Naive B cell (primary cell): ENCODE data around the gene TMEFF2. TPM values are rescaled to one million over a fixed set of nuclear protein-coding genes. Genes with fewer than 3 reads are reported as not detected.
A peak's percentile ranks its signal among the peaks of the same experiment; 100 is the strongest.

Experiments
- ATAC-seq, 2 donors: fragments of 150-1000 bp; cut with Tn5 transposase; 2 replicates each; pipeline ENCODE4 v1.10.0; 2021; ENCODE audit warnings: low read depth in 2 of 2, mild to moderate bottlenecking in 2 of 2, moderate library complexity in 2 of 2
- DNase-seq: peaks from one replicate; pipeline ENCODE4 v3.0.0; 2022
- H3K27ac Mint-ChIP-seq, 6 donors: one replicate each; pipeline ENCODE4 v1.8.0; 2020 to 2022; ENCODE audit warnings: mild to moderate bottlenecking in 6 of 6, mixed read lengths in 6 of 6, moderate library complexity in 5 of 6, inconsistent platforms in 2 of 6
- H3K27me3 Mint-ChIP-seq, 3 donors: one replicate each; pipeline ENCODE4 v1.8.0; 2021 to 2022; ENCODE audit warnings: mixed read lengths in 3 of 3, mild to moderate bottlenecking in 1 of 3
- H3K36me3 Mint-ChIP-seq, 2 donors: one replicate each; pipeline ENCODE4 v1.8.0; 2020 to 2022; ENCODE audit warnings: mixed read lengths in 2 of 2, inconsistent platforms in 1 of 2, mild to moderate bottlenecking in 1 of 2
- H3K4me1 Mint-ChIP-seq, 3 donors: one replicate each; pipeline ENCODE4 v1.8.0; 2020 to 2022; ENCODE audit warnings: mixed read lengths in 3 of 3, inconsistent platforms in 1 of 3, mild to moderate bottlenecking in 1 of 3, moderate library complexity in 1 of 3
- H3K4me3 Mint-ChIP-seq, 8 donors: one replicate each; pipeline ENCODE4 v1.8.0; 2020 to 2022; ENCODE audit warnings: mild to moderate bottlenecking in 8 of 8, mixed read lengths in 8 of 8, moderate library complexity in 8 of 8, inconsistent platforms in 2 of 8
- H3K9me3 Mint-ChIP-seq, 7 donors: one replicate each; pipeline ENCODE4 v1.8.0; 2020 to 2022; ENCODE audit warnings: mixed read lengths in 7 of 7, mild to moderate bottlenecking in 5 of 7, inconsistent platforms in 2 of 7, moderate library complexity in 1 of 7
- polyA plus RNA-seq, 6 donors: library from polyadenylated mRNA; unstranded; fragments of 300-500 nt; fragmentation: Illumina TruSeq; gene quantifications; one replicate each; pipeline ENCODE4 v1.2.3, GENCODE V29; 2021; ENCODE audit warnings: low read depth in 6 of 6

Gene TMEFF2
- polyA plus RNA-seq, 6 donors from 2014 or later, result not detected

GRCh38 chr2:191945623-191946022 lies 249.1 kb downstream of the TMEFF2 start:
- Mint-ChIP-seq H3K4me3 (no peak overlapping the region), H3K27me3 (no peaks in the 10 kb centered on the region), H3K4me1 (no peaks in the 10 kb centered on the region), H3K27ac (no peak overlapping the region), H3K36me3 (no peaks in the 10 kb centered on the region), H3K9me3 (no peaks in the 10 kb centered on the region)
- no peak for DNase-seq
- ATAC-seq, result no peak

- no peaks in the 10 kb centered on the region for H3K36me3 Mint-ChIP-seq
- H3K4me3 Mint-ChIP-seq, result no peak overlapping the region
- H3K4me1 Mint-ChIP-seq, result no peaks in the 10 kb centered on the region
- no peaks in the 10 kb centered on the region for H3K27me3 Mint-ChIP-seq
- H3K9me3 Mint-ChIP-seq, result no peaks in the 10 kb centered on the region
- DNase-seq (no peak), ATAC-seq (no peak)
- no peak overlapping the region for H3K27ac Mint-ChIP-seq
These were observed 252.0 kb downstream of the TMEFF2 start for GRCh38 chr2:191942739-191943103.

GRCh38 chr2:191942090-191942738 lies 252.5 kb downstream of the TMEFF2 start:
- no peak overlapping the region for H3K4me3 Mint-ChIP-seq
- ATAC-seq, result no peak
- no peaks in the 10 kb centered on the region for H3K36me3 Mint-ChIP-seq
- no peak for DNase-seq
- H3K27me3 Mint-ChIP-seq, result no peaks in the 10 kb centered on the region
- no peak overlapping the region for H3K27ac Mint-ChIP-seq
- H3K4me1 Mint-ChIP-seq, result no peaks in the 10 kb centered on the region
- H3K9me3 Mint-ChIP-seq, result no peaks in the 10 kb centered on the region

- Mint-ChIP-seq H3K27me3 (no peaks in the 10 kb centered on the region), H3K4me3 (no peak overlapping the region), H3K27ac (no peak overlapping the region), H3K4me1 (no peaks in the 10 kb centered on the region), H3K36me3 (no peaks in the 10 kb centered on the region), H3K9me3 (no peaks in the 10 kb centered on the region)
- DNase-seq (no peak), ATAC-seq (no peak)
These were observed 253.3 kb downstream of the TMEFF2 start for GRCh38 chr2:191941376-191941929.

GRCh38 chr2:191938779-191939178 lies 256.0 kb downstream of the TMEFF2 start:
- H3K4me3 Mint-ChIP-seq, result no peak overlapping the region
- H3K27ac Mint-ChIP-seq, result no peak overlapping the region
- no peak for DNase-seq
- ATAC-seq, result no peak
- H3K9me3 Mint-ChIP-seq, result no peaks in the 10 kb centered on the region
- no peaks in the 10 kb centered on the region for H3K27me3 Mint-ChIP-seq
- H3K4me1 Mint-ChIP-seq, result no peaks in the 10 kb centered on the region
- no peaks in the 10 kb centered on the region for H3K36me3 Mint-ChIP-seq

- no peak overlapping the region for H3K27ac Mint-ChIP-seq
- DNase-seq, result no peak
- H3K9me3 Mint-ChIP-seq, result peaks cover 0 to 2% (median 0%) of the 10 kb centered on the region in 7 donors
- ATAC-seq, result no peak
- no peaks in the 10 kb centered on the region for H3K4me1 Mint-ChIP-seq
- no peaks in the 10 kb centered on the region for H3K36me3 Mint-ChIP-seq
- no peak overlapping the region for H3K4me3 Mint-ChIP-seq
- H3K27me3 Mint-ChIP-seq, result peaks cover 0 to 6% (median 0%) of the 10 kb centered on the region in 3 donors
These were observed 257.8 kb downstream of the TMEFF2 start for GRCh38 chr2:191936882-191937405.

- Mint-ChIP-seq H3K4me3 (no peak overlapping the region), H3K4me1 (no peaks in the 10 kb centered on the region), H3K27ac (no peak overlapping the region), H3K9me3 (peaks cover 0 to 2% (median 0%) of the 10 kb centered on the region in 7 donors), H3K36me3 (no peaks in the 10 kb centered on the region), H3K27me3 (peaks cover 0 to 6% (median 0%) of the 10 kb centered on the region in 3 donors)
- DNase-seq (no peak), ATAC-seq (no peak)
These were observed 259.5 kb downstream of the TMEFF2 start for GRCh38 chr2:191935247-191935646.

GRCh38 chr2:191933307-191934105 lies 261.2 kb downstream of the TMEFF2 start:
- H3K36me3 Mint-ChIP-seq, result no peaks in the 10 kb centered on the region
- DNase-seq (no peak), ATAC-seq (no peak)
- peaks cover 0 to 6% (median 0%) of the 10 kb centered on the region in 3 donors for H3K27me3 Mint-ChIP-seq
- H3K27ac Mint-ChIP-seq, result peak overlapping the region in 1 of 6 donors; percentile 9
- H3K9me3 Mint-ChIP-seq, result peaks cover 0 to 2% (median 0%) of the 10 kb centered on the region in 7 donors
- H3K4me1 Mint-ChIP-seq, result no peaks in the 10 kb centered on the region
- no peak overlapping the region for H3K4me3 Mint-ChIP-seq

- H3K27ac Mint-ChIP-seq, result no peak overlapping the region
- no peaks in the 10 kb centered on the region for H3K36me3 Mint-ChIP-seq
- no peaks in the 10 kb centered on the region for H3K4me1 Mint-ChIP-seq
- no peak for ATAC-seq
- no peak overlapping the region for H3K4me3 Mint-ChIP-seq
- peaks cover 0 to 2% (median 0%) of the 10 kb centered on the region in 7 donors for H3K9me3 Mint-ChIP-seq
- DNase-seq, result no peak
- peaks cover 0 to 6% (median 0%) of the 10 kb centered on the region in 3 donors for H3K27me3 Mint-ChIP-seq
These were observed 262.4 kb downstream of the TMEFF2 start for GRCh38 chr2:191932286-191932685.

- Mint-ChIP-seq H3K4me1 (no peaks in the 10 kb centered on the region), H3K27ac (no peak overlapping the region), H3K4me3 (no peak overlapping the region), H3K9me3 (peaks cover 0 to 2% (median 0%) of the 10 kb centered on the region in 7 donors), H3K36me3 (no peaks in the 10 kb centered on the region), H3K27me3 (peaks cover 0 to 6% (median 0%) of the 10 kb centered on the region in 3 donors)
- no peak for DNase-seq
- no peak for ATAC-seq
These were observed 263.4 kb downstream of the TMEFF2 start for GRCh38 chr2:191931329-191931728.

- Mint-ChIP-seq H3K9me3 (peaks cover 0 to 2% (median 0%) of the 10 kb centered on the region in 7 donors), H3K27me3 (peaks cover 0 to 6% (median 0%) of the 10 kb centered on the region in 3 donors), H3K27ac (no peak overlapping the region), H3K36me3 (no peaks in the 10 kb centered on the region), H3K4me3 (no peak overlapping the region), H3K4me1 (no peaks in the 10 kb centered on the region)
- DNase-seq (no peak), ATAC-seq (no peak)
These were observed 264.5 kb downstream of the TMEFF2 start for GRCh38 chr2:191930205-191930604.

GRCh38 chr2:191929288-191929687 lies 265.4 kb downstream of the TMEFF2 start:
- Mint-ChIP-seq H3K27ac (no peak overlapping the region), H3K9me3 (peaks cover 0 to 2% (median 0%) of the 10 kb centered on the region in 7 donors), H3K4me3 (no peak overlapping the region), H3K36me3 (no peaks in the 10 kb centered on the region), H3K27me3 (peaks cover 0 to 6% (median 0%) of the 10 kb centered on the region in 3 donors), H3K4me1 (no peaks in the 10 kb centered on the region)
- DNase-seq (no peak), ATAC-seq (no peak)

GRCh38 chr2:191927991-191928390 lies 266.7 kb downstream of the TMEFF2 start:
- Mint-ChIP-seq H3K9me3 (peaks cover 0 to 2% (median 0%) of the 10 kb centered on the region in 7 donors), H3K4me3 (no peak overlapping the region), H3K36me3 (no peaks in the 10 kb centered on the region), H3K27ac (no peak overlapping the region), H3K27me3 (peaks cover 0 to under 1% (median 0%) of the 10 kb centered on the region in 3 donors), H3K4me1 (peaks cover 0 to 3% (median 2%) of the 10 kb centered on the region in 3 donors)
- no peak for ATAC-seq
- DNase-seq, result no peak
